GM19238 (cell line): ENCODE results near the gene GPR146.
A peak's percentile ranks its signal among the peaks of the same experiment; 100 is the strongest.

Experiments used
- DNase-seq: peaks from one replicate; pipeline ENCODE4 v3.0.0; 2011; ENCODE audit warnings: low spot score; ENCODE audit not compliant: insufficient read length

Gene GPR146

GRCh38 chr7:1011297-1012003 is 32.9 kb upstream of the GPR146 start:
- no peak for DNase-seq

GRCh38 chr7:1012004-1012715 is 32.2 kb upstream of the GPR146 start:
- no peak for DNase-seq

- DNase-seq, result no peak
Observed at GRCh38 chr7:1012716-1013095, 31.6 kb upstream of the GPR146 start.

GRCh38 chr7:1013581-1013980 is 30.8 kb upstream of the GPR146 start:
- no peak for DNase-seq

GRCh38 chr7:1014681-1015080 is 29.7 kb upstream of the GPR146 start:
- DNase-seq, result no peak

GRCh38 chr7:1015196-1016121 is 28.9 kb upstream of the GPR146 start:
- no peak for DNase-seq

GRCh38 chr7:1016577-1017531 is 27.5 kb upstream of the GPR146 start:
- no peak for DNase-seq

- DNase-seq, result no peak
Observed at GRCh38 chr7:1017586-1018333, 26.6 kb upstream of the GPR146 start.

- DNase-seq, result no peak
Observed at GRCh38 chr7:1018334-1018695, 26.0 kb upstream of the GPR146 start.

- DNase-seq, result no peak
Observed at GRCh38 chr7:1019255-1019785, 25.0 kb upstream of the GPR146 start.

GRCh38 chr7:1019789-1020610 is 24.3 kb upstream of the GPR146 start:
- DNase-seq, result no peak

- no peak for DNase-seq
Observed at GRCh38 chr7:1020849-1021251, 23.5 kb upstream of the GPR146 start.

GRCh38 chr7:1021366-1021765 is 23.0 kb upstream of the GPR146 start:
- DNase-seq, result no peak

- DNase-seq, result no peak
Observed at GRCh38 chr7:1021931-1022330, 22.4 kb upstream of the GPR146 start.

GRCh38 chr7:1022356-1022755 is 22.0 kb upstream of the GPR146 start:
- no peak for DNase-seq

- DNase-seq, result no peak
Observed at GRCh38 chr7:1022801-1023465, 21.4 kb upstream of the GPR146 start.

- peak; percentile 94 for DNase-seq
Observed at GRCh38 chr7:1024331-1024841, 20.0 kb upstream of the GPR146 start.
